ENCODE data around the gene ERC2. TPM values are rescaled to one million over a fixed set of nuclear protein-coding genes. Genes with fewer than 3 reads are reported as not detected.

ERC2 gene
- total and polyA plus RNA-seq, 2 donors (not counting 3 experiments of a cell fraction or from before 2014, with no cell fraction given) = 5.6 to 15.5 TPM

DNA sequence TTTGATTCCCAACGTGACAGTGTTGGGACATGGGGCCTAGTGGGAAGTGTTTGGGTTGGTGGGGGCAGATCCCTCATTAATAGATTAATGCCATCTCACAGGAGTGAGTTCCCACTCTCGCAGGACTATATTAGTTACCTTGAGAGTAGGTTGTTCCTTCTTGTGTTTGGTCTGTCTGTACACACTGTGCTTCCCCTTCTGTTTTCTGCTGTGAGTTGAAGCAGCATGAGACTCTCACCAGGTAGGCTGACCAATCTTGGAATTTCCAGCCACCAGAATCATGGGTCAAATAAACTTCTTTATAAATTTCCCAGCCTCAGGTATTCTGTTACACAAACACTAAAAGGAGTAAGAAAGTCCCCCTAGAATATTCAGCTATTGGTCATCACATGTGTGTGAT is 145.4 kb downstream of the ERC2 start:
- H3K9me3 ChIP-seq (replicated peaks; ENCODE audit: control insufficient read depth, insufficient read depth, low read length) = no peaks in the 10 kb centered on the region
- intact Hi-C loops (cut with micrococcal nuclease) = loop anchor here (1.0 kb wide), 1 partner anchor 18 kb away; no protein-coding TSS in a partner anchor
- no peak overlapping the region for H3K9ac ChIP-seq (replicated peaks; ENCODE audit: extremely low read depth, insufficient read depth, low read length)
- TF ChIP-seq, protein P1, sequence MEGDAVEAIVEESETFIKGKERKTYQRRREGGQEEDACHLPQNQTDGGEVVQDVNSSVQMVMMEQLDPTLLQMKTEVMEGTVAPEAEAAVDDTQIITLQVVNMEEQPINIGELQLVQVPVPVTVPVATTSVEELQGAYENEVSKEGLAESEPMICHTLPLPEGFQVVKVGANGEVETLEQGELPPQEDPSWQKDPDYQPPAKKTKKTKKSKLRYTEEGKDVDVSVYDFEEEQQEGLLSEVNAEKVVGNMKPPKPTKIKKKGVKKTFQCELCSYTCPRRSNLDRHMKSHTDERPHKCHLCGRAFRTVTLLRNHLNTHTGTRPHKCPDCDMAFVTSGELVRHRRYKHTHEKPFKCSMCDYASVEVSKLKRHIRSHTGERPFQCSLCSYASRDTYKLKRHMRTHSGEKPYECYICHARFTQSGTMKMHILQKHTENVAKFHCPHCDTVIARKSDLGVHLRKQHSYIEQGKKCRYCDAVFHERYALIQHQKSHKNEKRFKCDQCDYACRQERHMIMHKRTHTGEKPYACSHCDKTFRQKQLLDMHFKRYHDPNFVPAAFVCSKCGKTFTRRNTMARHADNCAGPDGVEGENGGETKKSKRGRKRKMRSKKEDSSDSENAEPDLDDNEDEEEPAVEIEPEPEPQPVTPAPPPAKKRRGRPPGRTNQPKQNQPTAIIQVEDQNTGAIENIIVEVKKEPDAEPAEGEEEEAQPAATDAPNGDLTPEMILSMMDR (IDR thresholded peaks at IDR 0.05; ENCODE audit: extremely low read depth in 1 of 2, insufficient read depth in 1 of 2, low read depth in 1 of 2, low read length in 2 of 2) = no peak
- TF ChIP-seq POLR2A (IDR thresholded peaks at IDR 0.05; ENCODE audit: low read depth, low read length) (no peak), GATA2 (IDR thresholded peaks at IDR 0.05; ENCODE audit: insufficient read depth, insufficient read length, low read depth, low read length) (no peak), EZH2 (IDR thresholded peaks at IDR 0.05; ENCODE audit: borderline replicate concordance, low read depth, low read length, severe bottlenecking) (no peak), JUN (IDR thresholded peaks at IDR 0.05; ENCODE audit: borderline replicate concordance, insufficient read depth, insufficient read length, low read depth) (no peak), FOS (IDR thresholded peaks at IDR 0.05; ENCODE audit: borderline replicate concordance, insufficient read depth, low read length) (no peak), POLR2AphosphoS5 (IDR thresholded peaks at IDR 0.05; ENCODE audit: insufficient read depth, low read depth, low read length) (no peak), MYC (IDR thresholded peaks at IDR 0.05; ENCODE audit: low read depth, low read length) (no peak)
- TF ChIP-seq, protein P2, sequence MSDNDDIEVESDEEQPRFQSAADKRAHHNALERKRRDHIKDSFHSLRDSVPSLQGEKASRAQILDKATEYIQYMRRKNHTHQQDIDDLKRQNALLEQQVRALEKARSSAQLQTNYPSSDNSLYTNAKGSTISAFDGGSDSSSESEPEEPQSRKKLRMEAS (IDR thresholded peaks at IDR 0.05; ENCODE audit: insufficient read depth, insufficient read length) = no peak
- H3K9me1 ChIP-seq (replicated peaks; ENCODE audit: control insufficient read depth, extremely low read depth, insufficient read depth, low read length) = no peaks in the 10 kb centered on the region
- ChIA-PET POLR2A (interaction anchor here (0.6 kb wide), 1 partner anchor 42 kb away, joined by 6 read pairs; no protein-coding TSS in a partner anchor), CTCF (interaction anchor here (1.1 to 2.0 kb wide), 5 partner anchors 8 to 24 kb away, joined by 3 to 13 read pairs (median 4); no protein-coding TSS in a partner anchor)
- no peak overlapping the region for H3K27ac ChIP-seq (ENCODE audit: insufficient read depth, low read depth, low read length)
- H3K4me1 ChIP-seq (ENCODE audit: control insufficient read depth, extremely low read depth, insufficient read depth, low read length) = peaks cover 17% of the 10 kb centered on the region
- no peak for FAIRE-seq
- dilution Hi-C loops (cut with MboI; ENCODE audit: extremely low pct_ligation_motif_present, low sequenced_read_pairs) = no loop called here
- no peaks in the 10 kb centered on the region for H3K79me2 ChIP-seq (ENCODE audit: control insufficient read depth, insufficient read depth, low read length)
- no peaks in the 10 kb centered on the region for H4K20me1 ChIP-seq (replicated peaks; ENCODE audit: control insufficient read depth, extremely low read depth, insufficient read depth, low read length)
- no peak overlapping the region for H3K4me2 ChIP-seq (ENCODE audit: insufficient read depth, low read length)
- H3K4me3 ChIP-seq (replicated peaks in 1 of 3; ENCODE audit: insufficient read depth in 1 of 3, low read depth in 1 of 3, low read length in 3 of 3) = no peak overlapping the region
- no peak overlapping the region for H2AFZ ChIP-seq (ENCODE audit: low read depth, low read length)
- BruUV-seq (replicated peaks) = no TSS peak
- H3K27me3 ChIP-seq (ENCODE audit: control insufficient read depth in 2 of 2, insufficient read depth in 2 of 2, low read length in 2 of 2) = no peaks in the 10 kb centered on the region
- DNase-seq (ENCODE audit: low read depth, low spot score) = no peak
- no peaks in the 10 kb centered on the region for H3K36me3 ChIP-seq (ENCODE audit: control insufficient read depth in 2 of 2, extremely low read depth in 1 of 2, insufficient read depth in 2 of 2, low read length in 2 of 2)
